ENCODE results near the gene PIP5KL1. TPM values are rescaled to one million over a fixed set of nuclear protein-coding genes. Genes with fewer than 3 reads are reported as not detected.

Gene PIP5KL1
- total and polyA plus RNA-seq, 2 of the 8 experiments (the other 6 are each of a cell fraction or from before 2014, with no cell fraction given), result 13.4 to 15.4 TPM

DNA sequence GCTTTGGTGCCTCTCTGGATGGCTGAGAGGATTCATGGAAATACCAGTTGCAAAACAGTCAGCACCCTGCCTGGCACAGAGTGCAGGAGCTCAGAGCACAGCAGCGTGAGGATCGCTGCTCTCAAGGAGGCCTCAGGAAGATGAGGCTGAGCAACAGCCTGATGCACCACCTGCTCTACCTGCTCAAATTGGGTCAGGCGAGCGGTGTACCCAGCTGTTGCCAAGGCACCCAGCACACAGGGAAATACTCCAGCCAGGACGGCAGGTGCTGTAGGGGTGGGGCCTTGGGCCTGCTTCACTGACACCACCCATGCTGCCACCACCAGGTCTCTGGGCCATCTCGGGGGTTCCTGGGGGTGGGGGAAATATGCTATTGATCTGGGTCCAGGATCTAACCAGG lies 45.9 kb upstream of the PIP5KL1 start:
- Histone ChIP-seq H2BK5ac (ENCODE audit: low read depth, low read length) (0 out of 2 replicates have a peak overlapping the region, but pooled peaks have one; percentile 75), H2BK12ac (ENCODE audit: low read depth, low read length) (no peak overlapping the region), H3K79me2 (ENCODE audit: control insufficient read depth in 1 of 2, insufficient read depth in 2 of 2, low read length in 2 of 2) (peaks cover 22 to 85% of the 10 kb centered on the region in 2 experiments), H2BK20ac (ENCODE audit: low read length) (no peak overlapping the region), H3K4me3 (ENCODE audit: extremely low read depth in 1 of 4, insufficient read depth in 2 of 4, low read depth in 3 of 4, low read length in 4 of 4) (no peak overlapping the region), H3K4me1 (replicated peaks in 1 of 4; ENCODE audit: control insufficient read depth in 3 of 4, insufficient read depth in 4 of 4, low read length in 3 of 4) (peaks cover 4 to 57% (median 46%) of the 10 kb centered on the region in 4 experiments), H3K9ac (replicated peaks in 1 of 4; ENCODE audit: extremely low read depth in 1 of 4, low read depth in 3 of 4, low read length in 3 of 4) (no peak overlapping the region), H3K27me3 (replicated peaks in 1 of 4; ENCODE audit: control insufficient read depth in 3 of 4, extremely low read depth in 1 of 4, insufficient read depth in 3 of 4, low read length in 3 of 4) (no peaks in the 10 kb centered on the region), H3K23me2 (ENCODE audit: low read depth, low read length) (peaks cover 7% of the 10 kb centered on the region; the same call in 1 of the 2 replicates), H3K27ac (ENCODE audit: low read depth, low read length) (no peak overlapping the region), H3K4ac (replicated peaks; ENCODE audit: insufficient read length, low read depth, low read length) (no peak overlapping the region), H3K36me3 (ENCODE audit: control insufficient read depth in 2 of 4, insufficient read depth in 4 of 4, low read length in 3 of 4) (no peaks in the 10 kb centered on the region), H2BK120ac (replicated peaks; ENCODE audit: low read depth, low read length) (no peak overlapping the region), H4K20me1 (replicated peaks in 1 of 2; ENCODE audit: control insufficient read depth in 1 of 2, insufficient read depth in 2 of 2, low read length in 2 of 2) (peaks cover 63 to 66% of the 10 kb centered on the region in 2 experiments), H3K4me2 (ENCODE audit: insufficient read depth in 1 of 2, low read depth in 2 of 2, low read length in 2 of 2) (peak overlapping the region in 1 of 2 experiments; percentile 73; a peak in 1 of 4 replicates), H3K79me1 (ENCODE audit: low read depth, low read length) (peaks cover 56% of the 10 kb centered on the region), H3K23ac (ENCODE audit: insufficient read length) (no peak overlapping the region), H2AK5ac (ENCODE audit: low read depth, low read length) (no peak overlapping the region), H4K91ac (replicated peaks; ENCODE audit: insufficient read length, low read length) (no peak overlapping the region), H3K18ac (ENCODE audit: extremely low read depth, low read length) (no peak overlapping the region), H3K56ac (replicated peaks; ENCODE audit: insufficient read length, low read depth, low read length) (no peak overlapping the region), H4K8ac (ENCODE audit: extremely low read depth, insufficient read depth, low read length) (no peak overlapping the region), H4K5ac (ENCODE audit: insufficient read length, low read depth, low read length) (no peak overlapping the region), H3K9me3 (ENCODE audit: insufficient read depth in 2 of 2, low read depth in 1 of 2, low read length in 1 of 2) (no peaks in the 10 kb centered on the region), H2AFZ (ENCODE audit: low read length) (no peak overlapping the region), H2BK15ac (ENCODE audit: low read length) (no peak overlapping the region), H3K14ac (ENCODE audit: insufficient read length) (no peak overlapping the region)
- ChIA-PET CTCF (ENCODE audit: partially characterized antibody) (interaction anchor here (0.9 to 7.9 kb wide), 11 partner anchors 10 to 141 kb away, joined by 3 to 55 read pairs (median 4); no protein-coding TSS in a partner anchor), POLR2A (ENCODE audit: partially characterized antibody) (interaction anchor here (0.7 to 1.8 kb wide), 3 partner anchors 14 to 257 kb away, joined by 3 to 7 read pairs (median 5); no protein-coding TSS in a partner anchor)
- DNase-seq (ENCODE audit: low read depth in 1 of 2, low spot score in 2 of 2) (no peak), FAIRE-seq (no peak)
- TF ChIP-seq TCF12 (IDR thresholded peaks at IDR 0.05; ENCODE audit: low read depth, low read length), result no peak
- no peak for TF ChIP-seq GABPA (IDR thresholded peaks at IDR 0.05; ENCODE audit: borderline replicate concordance, insufficient read depth, low read length)
- WGBS, 2 experiments (ENCODE audit: extremely low coverage in 1 of 2, insufficient coverage in 1 of 2, insufficient read length in 1 of 2, insufficient replicate concordance in 2 of 2, low coverage in 1 of 2, low lambda C conversion rate in 2 of 2, missing lambda C conversion rate in 1 of 2), result 89% methylated on average over 6 of the region's 6 CpGs; no CpG with 5 or more reads in 1 of the 2 experiments
